GM19238 (cell line): ENCODE results near the gene TUBA1C.
"Not testable (repeated sequence)": the region's sequence is repeated elsewhere in the genome, so short reads cannot be mapped to it uniquely, and the experiment has no call there.

Experiments
- DNase-seq: peaks from one replicate; pipeline ENCODE4 v3.0.0; 2011; ENCODE audit warnings: low spot score; ENCODE audit not compliant: insufficient read length

The TUBA1C gene

GRCh38 chr12:49305762-49306510 lies 41.1 kb downstream of the TUBA1C start:
- no peak for DNase-seq

GRCh38 chr12:49309386-49309785 lies 44.5 kb downstream of the TUBA1C start:
- DNase-seq, result no peak

- DNase-seq, result not testable (repeated sequence)
Measured at GRCh38 chr12:49310451-49311000, 45.6 kb downstream of the TUBA1C start.

- no peak for DNase-seq
Measured at GRCh38 chr12:49314811-49315210, 49.9 kb downstream of the TUBA1C start.

DNA sequence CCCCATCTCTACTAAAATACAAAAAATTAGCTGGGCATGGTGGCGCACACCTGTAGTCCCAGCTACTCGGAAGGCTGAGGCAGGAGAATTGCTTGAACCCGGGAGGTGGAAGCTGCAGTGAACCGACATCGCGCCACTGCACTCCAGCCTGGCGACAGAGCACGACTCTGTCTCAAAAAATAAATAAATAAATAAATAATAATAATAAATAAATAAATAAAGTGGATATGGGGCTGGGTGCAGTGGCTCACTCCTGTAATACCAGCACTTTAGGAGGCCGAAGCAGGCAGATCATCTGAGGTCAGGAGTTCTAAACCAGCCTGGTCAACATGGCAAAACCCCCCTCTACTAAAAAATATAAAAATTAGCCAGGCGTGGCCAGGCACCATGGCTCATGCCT lies 52.2 kb downstream of the TUBA1C start:
- DNase-seq, result not testable (repeated sequence)

- not testable (repeated sequence) for DNase-seq
Measured at GRCh38 chr12:49320411-49321103, 55.7 kb downstream of the TUBA1C start.

DNA sequence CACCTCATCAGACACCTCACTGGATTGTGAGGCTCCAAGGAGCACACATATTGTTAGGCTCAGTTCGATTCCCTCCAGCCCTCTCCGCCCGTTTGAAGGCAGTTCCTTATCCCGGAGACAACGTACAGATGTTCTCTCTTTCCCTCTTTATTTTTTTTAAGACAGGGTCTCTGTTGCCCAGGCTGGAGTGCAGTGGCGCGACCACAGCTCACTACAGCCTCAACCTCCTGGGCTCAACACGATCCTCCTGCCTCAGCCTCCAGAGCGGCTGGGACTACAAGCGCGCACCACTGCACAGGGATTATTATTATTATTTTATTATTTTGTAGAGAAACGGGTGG lies 57.5 kb downstream of the TUBA1C start:
- DNase-seq, result no peak

- DNase-seq, result peak; percentile 99
Measured at GRCh38 chr12:49322708-49323523, 58.0 kb downstream of the TUBA1C start, which contains the start of gene TROAP. TROAP (plus strand) TSS chr12:49323255; CDS start chr12:49323609, 354 bp downstream.

- DNase-seq, result no peak
Measured at GRCh38 chr12:49323524-49324097, 58.7 kb downstream of the TUBA1C start.
